Gastrocnemius medialis (tissue), 4 donors: ENCODE measurements around the gene CSAD.

Experiments used
- CTCF ChIP-seq, 5 experiments: fragments of 450-650 bp in 3 of 5; fragments of 200-600 bp in 2 of 5; sonication (generic) in 2 of 5; IDR thresholded peaks in 4 of 5; conservative IDR thresholded peaks in 1 of 5; 1 replicate in 4 of 5; 2 replicates in 1 of 5; pipeline ENCODE4 v1.5.1; 2016 to 2019; ENCODE audit warnings: antibody characterized with exemption in 5 of 5, mild to moderate bottlenecking in 3 of 5, moderate library complexity in 3 of 5
- POLR2A ChIP-seq, 2 donors: fragments of 450-650 bp; IDR thresholded peaks; one replicate each; pipeline ENCODE4 v1.6.1; 2017; ENCODE audit warnings: antibody characterized with exemption in 2 of 2, mild to moderate bottlenecking in 2 of 2, moderate library complexity in 2 of 2

DNA sequence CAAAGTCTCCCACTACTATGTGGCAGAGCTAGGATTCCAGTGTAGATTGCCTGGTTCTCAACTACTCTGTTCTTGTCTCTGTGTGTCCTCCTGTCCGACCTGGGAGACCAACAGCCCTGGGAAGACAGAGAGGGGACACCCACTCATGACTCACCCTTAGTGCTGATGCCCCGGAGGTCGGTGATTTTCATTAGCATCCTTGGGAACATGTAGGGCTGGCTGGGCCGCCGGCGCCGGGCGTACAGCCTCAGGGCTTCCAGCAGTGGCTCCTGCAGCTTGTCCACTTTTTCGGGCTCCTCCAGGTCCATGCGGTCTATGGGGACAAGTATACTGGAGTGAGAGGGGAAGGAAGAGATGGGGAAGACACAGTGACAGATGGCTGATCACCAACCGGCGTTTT is 32.2 kb upstream of the CSAD start:
- TF ChIP-seq CTCF (IDR thresholded peaks at IDR 0.05 in 4 of 5, conservative IDR thresholded peaks at IDR 0.05 in 1 of 5) (no peak), POLR2A (IDR thresholded peaks at IDR 0.05) (no peak)
